ENCODE data around the gene TMEM232.

DNA sequence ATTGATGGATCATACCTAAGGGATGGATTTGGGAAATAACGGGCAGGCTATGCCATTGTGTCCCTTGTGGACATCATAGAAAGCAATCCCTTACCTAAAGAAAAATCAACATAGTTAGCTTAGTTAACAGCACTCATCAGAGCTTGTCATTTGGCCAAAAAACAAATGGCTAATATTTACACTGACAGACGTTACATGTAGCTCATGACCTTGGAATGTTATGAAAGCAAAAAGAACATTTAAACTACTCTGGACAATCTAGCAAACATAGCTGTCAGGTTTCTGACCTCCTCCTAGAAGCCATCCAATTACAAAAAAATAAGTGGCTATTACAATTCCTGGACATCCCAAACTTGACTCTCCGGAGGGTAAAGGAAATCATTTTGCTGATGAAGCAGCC lies 23.8 kb downstream of the TMEM232 start:
- no peak for TF ChIP-seq CTCF (IDR thresholded peaks at IDR 0.05; ENCODE audit: low read depth, low read length, poor library complexity, severe bottlenecking)
- TF ChIP-seq EZH2phosphoT487 (IDR thresholded peaks at IDR 0.05; ENCODE audit: borderline replicate concordance, low read length): no peak
